NCI-H446 treated with DMSO at 0.1 percent for 48 hours (cell line): ENCODE data around the gene LILRB3.
"Not testable (repeated sequence)": the region's sequence is repeated elsewhere in the genome, so short reads cannot be mapped to it uniquely, and the experiment has no call there.

Experiments used
- DNase-seq: peaks from one replicate; lab custom pipeline; 2025; lab: John Stamatoyannopoulos, UW

The LILRB3 gene

DNA sequence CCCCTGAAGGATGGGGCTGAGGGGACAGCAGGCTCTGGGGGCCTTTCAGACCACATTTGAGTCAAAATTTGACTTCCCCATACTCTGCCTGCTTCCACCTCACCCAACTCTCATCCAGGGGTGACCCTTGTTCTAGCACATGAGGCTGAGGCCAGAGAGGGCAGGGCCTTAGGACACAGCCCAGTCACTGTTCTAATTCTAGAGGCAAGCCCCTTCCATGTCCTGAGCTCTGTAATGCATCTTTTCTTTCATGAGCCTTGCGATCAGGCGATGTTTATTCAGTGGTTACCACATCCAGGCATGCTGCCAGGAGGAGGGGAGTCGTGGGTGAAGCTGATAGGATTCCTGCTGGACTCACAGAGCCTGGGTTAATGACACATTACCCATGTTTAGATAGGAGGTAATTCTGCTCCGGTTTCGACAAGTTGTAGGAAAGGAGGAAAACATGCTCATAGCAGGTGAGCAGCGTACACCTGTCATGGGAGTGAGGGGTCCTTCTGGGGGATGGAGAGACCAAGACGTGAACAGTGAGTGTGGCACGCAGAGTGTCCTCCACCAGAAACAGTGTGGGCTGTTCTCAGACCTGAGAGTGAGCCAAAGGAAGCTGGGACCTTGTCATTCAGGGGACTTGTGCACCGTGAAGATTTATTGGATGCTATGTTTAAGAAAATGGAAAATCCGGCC, 12.9 kb downstream of the LILRB3 start:
- peak; percentile 28 for DNase-seq

- DNase-seq, result no peak
These were observed 13.6 kb downstream of the LILRB3 start for GRCh38 chr19:54209058-54209810.

GRCh38 chr19:54208784-54209057, 14.1 kb downstream of the LILRB3 start:
- DNase-seq, result no peak

- DNase-seq, result no peak
These were observed 14.6 kb downstream of the LILRB3 start for GRCh38 chr19:54207983-54208783.

DNA sequence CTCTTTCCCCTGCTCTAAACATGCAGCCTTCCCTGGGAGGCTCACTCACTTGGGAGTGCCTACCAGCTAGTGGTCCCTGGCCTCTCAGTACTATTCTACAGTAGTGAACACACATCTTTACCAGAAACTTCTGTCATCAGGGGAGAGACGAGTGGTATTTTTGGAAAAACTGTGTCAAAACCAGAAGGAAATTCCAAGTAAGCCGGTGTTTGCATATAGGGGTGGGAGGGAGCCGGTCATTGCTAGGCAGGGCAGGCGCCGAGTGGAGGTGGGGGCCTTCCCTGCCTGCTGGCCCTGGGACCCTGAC, 15.2 kb downstream of the LILRB3 start:
- DNase-seq, result no peak

- not testable (repeated sequence) for DNase-seq
These were observed 15.6 kb downstream of the LILRB3 start for GRCh38 chr19:54207193-54207592.

- no peak for DNase-seq
These were observed 16.0 kb downstream of the LILRB3 start for GRCh38 chr19:54206831-54207177.

DNA sequence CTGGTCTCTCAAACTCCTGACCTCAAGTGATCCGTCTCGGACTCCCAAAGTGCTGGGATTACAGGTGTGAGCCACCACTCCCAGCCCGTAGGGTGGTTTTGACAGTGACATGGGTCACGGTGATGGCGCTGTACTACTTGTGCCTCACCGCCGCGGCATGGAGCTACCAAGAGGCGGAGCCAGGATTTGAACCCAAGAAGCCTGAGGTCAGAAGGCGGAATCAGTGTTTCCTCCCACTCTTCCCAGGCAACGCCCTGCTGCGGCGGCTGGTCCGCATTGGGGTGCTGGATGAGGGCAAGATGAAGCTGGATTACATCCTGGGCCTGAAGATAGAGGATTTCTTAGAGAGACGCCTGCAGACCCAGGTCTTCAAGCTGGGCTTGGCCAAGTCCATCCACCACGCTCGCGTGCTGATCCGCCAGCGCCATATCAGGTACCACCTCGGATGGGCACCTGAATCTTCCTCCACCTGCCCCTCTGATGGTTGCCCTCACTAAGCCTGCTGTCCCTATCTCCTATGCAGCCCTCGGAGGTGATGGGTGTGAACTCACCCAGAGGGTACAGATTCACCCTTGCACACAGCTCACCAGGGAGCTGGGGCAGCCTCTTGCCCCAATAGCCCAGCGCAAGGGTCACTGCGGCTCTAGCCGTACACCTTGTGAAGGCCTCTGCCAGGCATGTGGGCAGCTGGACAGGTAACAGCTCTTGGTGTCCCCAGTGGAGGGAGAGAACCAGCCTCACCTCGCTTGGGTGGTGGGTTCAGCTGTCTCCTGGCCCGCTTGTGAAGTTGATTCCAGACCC, 16.6 kb downstream of the LILRB3 start:
- no peak for DNase-seq

- DNase-seq, result no peak
These were observed 17.9 kb downstream of the LILRB3 start for GRCh38 chr19:54204767-54205468.

DNA sequence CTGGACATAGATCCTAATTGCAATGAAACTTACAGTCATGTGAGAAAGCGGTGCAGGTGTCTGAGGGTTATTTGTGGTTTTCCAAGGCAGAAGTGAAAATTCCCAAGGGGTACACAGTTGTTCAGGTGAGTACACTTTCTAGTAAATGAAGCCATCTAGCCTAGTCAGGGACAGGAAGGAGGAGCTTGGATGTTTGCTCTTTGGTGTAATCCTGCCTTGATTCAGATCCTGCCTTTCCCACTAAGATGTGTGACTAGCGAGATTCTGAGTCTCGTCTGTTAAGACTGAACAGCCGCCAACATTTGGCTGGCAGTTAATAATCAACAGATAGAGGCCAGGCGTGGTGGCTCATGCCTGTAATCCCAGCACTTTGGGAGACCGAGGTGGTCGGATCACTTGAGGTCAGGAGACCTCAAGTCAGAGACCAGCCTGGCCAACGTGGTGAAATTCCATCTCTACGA, 19.6 kb downstream of the LILRB3 start:
- no peak for DNase-seq

- DNase-seq, result no peak
These were observed 20.8 kb downstream of the LILRB3 start for GRCh38 chr19:54201980-54202379.

- DNase-seq, result no peak
These were observed 21.6 kb downstream of the LILRB3 start for GRCh38 chr19:54201172-54201701.

DNA sequence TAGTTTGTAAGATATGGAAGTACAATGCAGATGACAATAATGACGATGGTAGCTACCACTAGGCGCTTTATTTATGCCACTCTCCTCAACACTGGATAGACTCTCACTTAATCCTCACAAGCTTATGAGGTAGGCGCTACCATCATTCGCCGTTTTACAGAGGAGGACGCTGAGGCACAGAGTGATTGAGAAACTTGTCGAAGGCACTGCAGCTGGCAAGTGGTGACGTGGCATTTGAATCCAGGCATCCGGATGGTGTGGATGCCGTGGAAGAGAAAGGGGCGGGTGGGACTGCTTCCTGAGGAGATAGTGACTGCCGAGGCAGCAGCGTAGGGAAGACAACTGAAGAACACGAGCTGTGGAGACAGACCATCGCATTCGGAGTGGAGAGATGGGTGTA, 23.4 kb downstream of the LILRB3 start:
- DNase-seq, result no peak

- DNase-seq, result no peak
These were observed 25.7 kb downstream of the LILRB3 start for GRCh38 chr19:54197121-54197520.

GRCh38 chr19:54196536-54196935, 26.3 kb downstream of the LILRB3 start:
- no peak for DNase-seq

GRCh38 chr19:54194463-54194862, 28.3 kb downstream of the LILRB3 start:
- not testable (repeated sequence) for DNase-seq

GRCh38 chr19:54193011-54193410, 29.8 kb downstream of the LILRB3 start:
- no peak for DNase-seq

GRCh38 chr19:54191811-54192453, 30.9 kb downstream of the LILRB3 start:
- DNase-seq, result no peak

DNA sequence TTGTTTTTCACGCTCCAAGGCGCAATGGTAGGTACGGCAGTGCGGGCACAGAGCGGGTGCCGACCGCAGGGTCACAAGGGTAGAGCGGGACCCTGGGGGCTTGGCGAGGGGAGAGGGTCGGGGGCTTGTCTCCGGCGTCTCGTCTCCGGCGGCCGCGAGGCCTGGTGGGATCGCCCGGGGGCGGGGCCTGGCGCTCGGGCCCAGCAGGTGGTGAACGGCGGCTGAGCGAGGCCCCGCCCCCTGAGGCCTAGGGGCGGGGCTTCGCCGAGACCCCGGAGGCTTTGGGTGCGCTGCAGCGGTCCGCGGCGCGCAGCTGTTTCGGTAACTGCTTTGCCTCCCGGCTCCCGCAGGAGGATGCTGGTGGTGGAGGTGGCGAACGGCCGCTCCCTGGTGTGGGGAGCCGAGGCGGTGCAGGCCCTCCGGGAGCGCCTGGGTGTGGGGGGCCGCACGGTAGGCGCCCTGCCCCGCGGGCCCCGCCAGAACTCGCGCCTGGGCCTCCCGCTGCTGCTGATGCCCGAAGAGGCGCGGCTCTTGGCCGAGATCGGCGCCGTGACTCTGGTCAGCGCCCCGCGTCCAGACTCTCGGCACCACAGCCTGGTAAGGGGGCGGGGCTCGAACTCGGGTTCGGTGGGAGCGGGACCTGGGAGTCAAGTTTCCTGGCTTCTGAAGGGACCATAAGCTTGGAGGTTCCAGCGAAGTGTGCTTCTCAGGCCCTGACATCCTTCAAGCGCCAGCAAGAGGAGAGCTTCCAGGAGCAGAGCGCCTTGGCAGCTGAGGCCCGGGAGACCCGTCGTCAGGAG, 31.6 kb downstream of the LILRB3 start, which contains the start of gene TSEN34:
Gene TSEN34 (plus strand): TSS at position 298 of the 800 bp plus-strand sequence. CDS start 57 bp downstream, at position 355.
- peak; percentile 74 for DNase-seq

GRCh38 chr19:54190503-54191010, 32.2 kb downstream of the LILRB3 start:
- peak; percentile 99 for DNase-seq
